NCI-H187 treated with DMSO at 0.1 percent for 48 hours (cell line): ENCODE results near the gene S100A4.
"Not testable (repeated sequence)": the region's sequence is repeated elsewhere in the genome, so short reads cannot be mapped to it uniquely, and the experiment has no call there.

Experiments used
- DNase-seq: peaks from one replicate; lab custom pipeline; 2025; lab: John Stamatoyannopoulos, UW

Gene S100A4

DNA sequence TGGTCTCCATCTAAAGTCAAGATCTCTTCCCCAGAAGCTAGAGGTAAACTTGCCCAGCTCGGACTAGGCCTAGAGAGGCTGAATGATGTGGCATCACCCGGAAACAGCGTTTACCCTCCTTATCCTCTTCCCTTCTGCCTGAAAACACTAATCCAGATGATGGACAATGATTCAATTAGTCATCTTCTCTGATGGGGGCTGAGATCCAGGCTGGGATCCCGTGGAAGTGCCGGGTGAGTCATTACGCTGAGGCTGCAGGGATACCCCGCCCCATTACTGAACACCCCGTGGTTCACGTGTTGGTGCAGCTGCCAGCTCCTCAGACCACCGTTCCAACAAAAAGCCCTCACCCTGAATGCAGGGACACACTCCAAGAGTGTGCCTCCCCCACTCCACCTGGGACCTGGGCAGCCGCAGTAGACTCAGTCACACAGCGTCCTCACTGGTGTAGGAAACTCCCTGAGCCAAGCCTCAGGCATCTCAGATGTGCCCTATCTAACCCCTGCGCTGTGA, 11.9 kb downstream of the S100A4 start:
- DNase-seq: no peak

- peak; percentile 42 for DNase-seq
Observed at GRCh38 chr1:153532769-153533599, 12.6 kb downstream of the S100A4 start.

DNA sequence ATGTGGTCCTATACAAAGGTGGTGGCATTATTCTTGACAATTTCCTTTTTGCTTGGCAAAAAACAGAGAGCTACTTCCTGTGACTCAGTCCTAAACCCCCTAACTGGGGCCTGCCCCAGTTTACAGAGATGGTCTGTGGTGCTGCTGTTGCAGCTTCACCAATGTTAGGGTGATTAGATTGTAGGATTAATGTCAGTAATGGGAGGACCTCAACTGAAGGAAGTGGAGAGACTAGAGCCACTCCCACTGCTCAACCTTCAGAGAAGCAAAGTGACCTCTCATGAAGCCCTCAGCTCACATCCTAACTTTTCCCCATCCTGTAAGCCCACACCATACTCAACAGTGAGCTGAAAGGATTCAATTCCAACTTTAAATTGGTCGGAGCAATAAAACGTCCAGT, 13.4 kb downstream of the S100A4 start:
- DNase-seq: no peak

DNA sequence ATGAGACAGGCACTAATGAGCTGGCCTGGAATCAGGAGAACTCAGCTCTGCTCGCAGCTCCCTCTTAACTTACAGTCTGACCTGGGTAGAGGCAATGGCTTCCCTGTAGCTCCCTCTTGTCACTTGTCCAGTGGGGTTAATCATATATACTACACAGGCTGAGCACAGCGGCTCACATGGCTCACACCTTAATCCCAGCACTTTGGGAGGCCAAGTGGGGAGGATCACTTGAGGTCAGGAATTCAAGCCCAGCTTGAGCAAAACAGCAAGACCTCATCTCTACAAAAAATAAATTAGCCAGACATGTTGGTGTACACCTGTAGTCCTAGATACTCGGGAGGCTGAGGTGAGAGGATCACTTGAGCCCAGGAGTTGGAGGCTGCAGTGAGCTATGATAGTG, 14.0 kb downstream of the S100A4 start:
- no peak for DNase-seq

GRCh38 chr1:153527683-153528040, 17.9 kb downstream of the S100A4 start:
- no peak for DNase-seq

GRCh38 chr1:153527023-153527682, 18.5 kb downstream of the S100A4 start:
- no peak for DNase-seq

GRCh38 chr1:153526132-153526543, 19.5 kb downstream of the S100A4 start:
- DNase-seq: peak; percentile 73

GRCh38 chr1:153525088-153525728, 20.4 kb downstream of the S100A4 start:
- DNase-seq: no peak

- DNase-seq: not testable (repeated sequence)
Observed at GRCh38 chr1:153522353-153523048, 23.1 kb downstream of the S100A4 start.

DNA sequence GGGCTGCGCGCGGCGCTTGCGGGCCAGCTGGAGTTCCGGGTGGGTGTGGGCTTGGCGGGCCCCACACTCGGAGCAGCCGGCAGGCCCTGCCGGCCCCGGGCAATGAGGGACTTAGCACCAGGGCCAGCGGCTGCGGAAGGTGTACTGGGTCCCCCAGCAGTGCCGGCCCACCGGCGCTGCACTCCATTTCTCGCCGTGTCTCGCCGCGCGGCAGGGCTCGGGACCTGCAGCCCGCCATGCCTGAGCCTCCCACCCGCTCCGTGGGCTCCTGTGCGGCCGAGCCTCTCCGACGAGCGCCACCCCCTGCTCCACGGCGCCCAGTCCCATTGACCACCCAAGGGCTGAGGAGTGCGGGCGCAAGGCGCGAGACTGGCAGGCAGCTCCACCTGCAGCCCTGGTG, 23.8 kb downstream of the S100A4 start:
- DNase-seq: not testable (repeated sequence)

DNA sequence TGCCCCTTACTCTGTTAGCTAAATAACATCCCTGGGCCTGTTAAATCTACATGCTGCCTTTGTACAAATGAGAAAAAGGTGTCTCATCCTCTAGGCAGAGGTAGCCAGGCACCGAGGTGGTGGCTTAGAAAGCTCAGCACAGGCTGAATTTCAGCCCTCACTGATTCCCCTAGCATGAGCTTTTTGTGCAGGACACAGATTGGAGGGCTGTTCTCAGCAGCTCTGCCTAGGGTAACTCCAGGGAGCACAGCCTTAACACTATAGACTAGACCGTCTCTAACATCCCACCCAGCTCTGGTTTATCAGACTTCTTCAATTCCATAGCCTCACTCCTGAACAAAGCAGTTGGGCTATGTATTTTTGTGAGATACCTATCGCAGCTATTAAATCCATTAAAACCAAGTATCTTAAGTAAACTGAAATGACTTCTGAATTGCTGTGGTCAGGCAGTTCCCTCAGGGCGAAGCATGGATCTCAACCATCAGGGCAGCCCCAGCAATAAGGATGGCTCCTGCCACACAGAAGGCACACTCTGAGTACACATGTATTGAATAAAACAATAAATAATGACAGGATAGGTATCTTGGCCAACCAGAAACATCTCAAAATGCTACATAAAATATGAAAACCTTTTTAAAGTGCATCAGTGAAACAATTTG, 24.7 kb downstream of the S100A4 start:
- DNase-seq: no peak

DNA sequence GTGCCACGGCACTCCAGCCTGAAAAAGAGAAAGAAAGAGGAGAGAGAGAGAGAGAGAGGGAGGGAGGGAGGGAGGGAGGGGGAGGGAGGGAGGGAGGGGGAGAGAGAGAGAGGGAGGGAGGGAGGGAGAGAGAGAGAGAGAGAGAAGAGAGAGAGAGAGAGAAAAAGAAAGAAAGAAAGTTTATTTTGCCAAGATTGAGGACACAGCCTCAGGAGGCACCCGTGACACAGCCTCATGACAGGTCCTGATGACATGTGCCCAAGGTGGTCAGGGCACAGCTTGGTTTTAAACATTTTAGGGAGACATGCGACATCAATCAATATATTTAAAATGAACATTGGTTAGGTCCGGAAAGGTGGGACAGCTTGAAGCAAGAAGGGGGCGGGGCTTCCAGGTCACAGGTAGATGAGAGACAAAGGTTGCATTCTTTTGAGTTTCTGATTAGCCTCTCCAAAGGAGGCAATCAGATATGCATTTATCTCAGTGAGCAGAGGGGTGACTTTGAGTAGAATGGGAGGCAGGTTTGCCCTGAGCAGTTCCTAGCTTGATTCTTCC, 25.4 kb downstream of the S100A4 start:
- not testable (repeated sequence) for DNase-seq

- DNase-seq: no peak
Observed at GRCh38 chr1:153519242-153519641, 26.4 kb downstream of the S100A4 start.

- peak; percentile 54 for DNase-seq
Observed at GRCh38 chr1:153515504-153516394, 29.9 kb downstream of the S100A4 start.

DNA sequence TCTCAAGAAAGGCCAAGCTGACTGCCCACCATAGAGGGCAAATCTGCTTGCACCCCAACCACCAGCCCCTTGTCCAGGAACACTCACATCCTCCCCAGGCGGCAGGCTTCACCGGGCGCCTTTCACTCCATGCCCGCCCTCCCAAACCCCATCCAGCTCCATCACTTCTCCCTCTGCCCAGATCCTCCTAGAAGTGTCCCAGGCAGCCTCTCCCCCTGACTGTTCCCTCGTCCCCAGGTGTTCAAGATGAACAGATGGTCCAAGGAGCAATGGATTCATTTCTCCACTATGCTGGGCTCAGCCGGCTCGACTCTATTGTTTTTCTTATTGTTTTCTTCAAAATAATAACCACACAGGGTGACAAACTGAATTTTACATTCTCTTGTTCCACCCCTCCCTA, 31.9 kb downstream of the S100A4 start:
- DNase-seq: no peak

- no peak for DNase-seq
Observed at GRCh38 chr1:153513023-153513422, 32.6 kb downstream of the S100A4 start.

DNA sequence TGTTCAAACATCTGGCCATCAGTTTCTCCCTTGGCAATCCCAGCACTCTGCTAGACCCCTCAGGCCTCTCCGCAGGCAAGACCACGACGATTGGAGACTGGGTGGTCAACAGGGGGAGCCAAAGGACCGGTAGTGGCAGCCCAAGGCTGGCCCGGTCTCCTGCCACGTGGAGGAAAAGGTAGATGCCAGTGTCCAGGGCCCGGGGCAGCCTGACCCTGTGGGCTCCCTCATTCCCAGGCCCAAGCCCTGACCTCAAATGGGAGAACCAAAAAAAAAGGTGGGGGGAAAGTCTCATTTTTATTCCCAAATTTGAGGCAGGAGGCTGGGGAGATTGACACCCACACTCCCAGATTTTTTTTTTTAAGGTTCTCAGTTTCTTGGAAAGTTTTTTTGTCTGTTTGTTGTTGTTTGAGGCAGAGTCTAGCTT, 34.6 kb downstream of the S100A4 start:
- peak; percentile 81 for DNase-seq

- DNase-seq: peak; percentile 18
Observed at GRCh38 chr1:153509729-153510354, 35.8 kb downstream of the S100A4 start.

DNA sequence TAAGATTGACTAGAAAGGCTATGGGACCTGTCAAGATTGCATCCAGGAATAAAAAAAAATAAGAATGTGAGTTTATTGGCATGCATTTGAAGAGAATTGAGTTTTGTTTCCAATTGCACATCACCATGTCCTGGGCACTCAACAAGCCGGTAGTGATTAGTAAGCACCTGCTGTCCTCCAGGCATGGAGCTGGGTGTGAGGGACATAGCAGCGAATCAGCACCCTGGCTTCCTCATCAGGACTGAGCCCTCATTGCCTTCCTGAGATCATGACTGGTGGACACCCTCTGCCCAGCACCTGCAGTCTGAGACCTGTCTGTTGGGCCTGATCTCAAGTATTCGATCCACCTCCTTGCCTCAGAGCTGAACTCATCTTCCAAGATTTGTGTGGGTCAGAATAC, 36.6 kb downstream of the S100A4 start:
- DNase-seq: no peak
